WTC11 (cell line): Measurements from ENCODE around the gene PTK6.

ENCODE experiments used
- FOXK1 ChIP-seq: sonication (generic); formaldehyde crosslinking; IDR thresholded peaks from 2 replicates; pipeline ENCODE4 v1.8.0; 2022; ENCODE audit warnings: mild to moderate bottlenecking, moderate library complexity, missing genetic modification reagents
- IRF2 ChIP-seq: sonication (generic); formaldehyde crosslinking; IDR thresholded peaks from 2 replicates; pipeline ENCODE4 v1.8.0; 2022; ENCODE audit warnings: low read depth, missing genetic modification reagents, borderline replicate concordance
- NR1H2 ChIP-seq: sonication (generic); formaldehyde crosslinking; IDR thresholded peaks from 2 replicates; pipeline ENCODE4 v1.9.0; 2021; ENCODE audit warnings: mild to moderate bottlenecking, moderate library complexity, missing genetic modification reagents
- SP1 ChIP-seq: sonication (generic); formaldehyde crosslinking; conservative IDR thresholded peaks from 2 replicates; pipeline ENCODE4 v1.8.1; 2022; ENCODE audit warnings: missing genetic modification reagents
- ZNF423 ChIP-seq: fragments of 250-450 bp; sonication (Bioruptor Pico); IDR thresholded peaks from 2 replicates; pipeline ENCODE4 v2.1.2; 2022; ENCODE audit warnings: mild to moderate bottlenecking, moderate library complexity
- TF ChIP-seq, protein P1 (sequence below): fragments of 200-600 bp; IDR thresholded peaks from 2 replicates; pipeline ENCODE4 v1.8.0; 2022; ENCODE audit warnings: antibody characterized with exemption
- TF ChIP-seq, protein P2 (sequence below): sonication (generic); formaldehyde crosslinking; IDR thresholded peaks from 2 replicates; pipeline ENCODE4 v1.8.0; 2022; ENCODE audit warnings: mild to moderate bottlenecking, missing genetic modification reagents
- TF ChIP-seq, protein P3 (sequence below): sonication (generic); formaldehyde crosslinking; IDR thresholded peaks from 2 replicates; pipeline ENCODE4 v1.8.1; 2022; ENCODE audit warnings: missing genetic modification reagents, borderline replicate concordance
- TF ChIP-seq, protein P4 (sequence below): sonication (generic); formaldehyde crosslinking; IDR thresholded peaks from 2 replicates; pipeline ENCODE4 v1.8.1; 2022; ENCODE audit warnings: mild to moderate bottlenecking, moderate library complexity, missing genetic modification reagents
- TF ChIP-seq, protein P5 (sequence below): sonication (generic); formaldehyde crosslinking; conservative IDR thresholded peaks from 2 replicates; pipeline ENCODE4 v1.8.1; 2022; ENCODE audit warnings: mild to moderate bottlenecking, missing genetic modification reagents
- TF ChIP-seq, protein P6 (sequence below): sonication (generic); formaldehyde crosslinking; IDR thresholded peaks from 2 replicates; pipeline ENCODE4 v1.8.0; 2022; ENCODE audit warnings: mild to moderate bottlenecking, missing genetic modification reagents
- TF ChIP-seq, protein P7 (sequence below): sonication (generic); formaldehyde crosslinking; IDR thresholded peaks from 2 replicates; pipeline ENCODE4 v1.8.1; 2022; ENCODE audit warnings: mild to moderate bottlenecking, missing genetic modification reagents, moderate library complexity, borderline replicate concordance
- TF ChIP-seq, protein P8 (sequence below): sonication (generic); formaldehyde crosslinking; IDR thresholded peaks from 2 replicates; pipeline ENCODE4 v1.8.0; 2022; ENCODE audit warnings: mild to moderate bottlenecking, missing genetic modification reagents

DNA sequence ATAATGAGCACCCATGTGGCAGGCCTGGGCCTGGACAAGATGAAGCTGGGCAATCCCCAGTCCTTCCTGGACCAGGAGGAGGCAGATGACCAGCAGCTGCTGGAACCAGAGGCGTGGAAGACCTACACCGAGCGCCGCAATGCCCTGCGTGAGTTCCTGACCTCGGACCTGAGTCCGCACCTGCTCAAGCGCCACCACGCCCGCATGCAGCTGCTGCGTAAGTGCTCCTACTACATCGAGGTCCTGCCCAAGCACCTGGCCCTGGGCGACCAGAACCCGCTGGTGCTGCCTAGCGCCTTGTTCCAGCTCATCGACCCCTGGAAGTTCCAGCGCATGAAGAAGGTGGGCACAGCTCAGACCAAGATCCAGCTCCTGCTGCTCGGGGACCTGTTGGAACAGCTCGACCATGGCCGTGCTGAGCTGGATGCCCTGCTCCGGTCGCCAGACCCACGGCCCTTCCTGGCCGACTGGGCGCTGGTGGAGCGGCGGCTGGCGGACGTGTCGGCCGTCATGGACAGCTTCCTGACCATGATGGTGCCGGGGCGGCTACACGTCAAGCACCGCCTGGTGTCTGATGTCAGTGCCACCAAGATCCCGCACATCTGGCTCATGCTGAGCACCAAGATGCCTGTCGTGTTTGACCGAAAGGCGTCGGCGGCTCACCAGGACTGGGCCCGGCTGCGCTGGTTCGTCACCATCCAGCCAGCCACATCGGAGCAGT is 18.6 kb upstream of the PTK6 start:
- TF ChIP-seq, protein P1, sequence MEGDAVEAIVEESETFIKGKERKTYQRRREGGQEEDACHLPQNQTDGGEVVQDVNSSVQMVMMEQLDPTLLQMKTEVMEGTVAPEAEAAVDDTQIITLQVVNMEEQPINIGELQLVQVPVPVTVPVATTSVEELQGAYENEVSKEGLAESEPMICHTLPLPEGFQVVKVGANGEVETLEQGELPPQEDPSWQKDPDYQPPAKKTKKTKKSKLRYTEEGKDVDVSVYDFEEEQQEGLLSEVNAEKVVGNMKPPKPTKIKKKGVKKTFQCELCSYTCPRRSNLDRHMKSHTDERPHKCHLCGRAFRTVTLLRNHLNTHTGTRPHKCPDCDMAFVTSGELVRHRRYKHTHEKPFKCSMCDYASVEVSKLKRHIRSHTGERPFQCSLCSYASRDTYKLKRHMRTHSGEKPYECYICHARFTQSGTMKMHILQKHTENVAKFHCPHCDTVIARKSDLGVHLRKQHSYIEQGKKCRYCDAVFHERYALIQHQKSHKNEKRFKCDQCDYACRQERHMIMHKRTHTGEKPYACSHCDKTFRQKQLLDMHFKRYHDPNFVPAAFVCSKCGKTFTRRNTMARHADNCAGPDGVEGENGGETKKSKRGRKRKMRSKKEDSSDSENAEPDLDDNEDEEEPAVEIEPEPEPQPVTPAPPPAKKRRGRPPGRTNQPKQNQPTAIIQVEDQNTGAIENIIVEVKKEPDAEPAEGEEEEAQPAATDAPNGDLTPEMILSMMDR, result no peak
- TF ChIP-seq, protein P2, sequence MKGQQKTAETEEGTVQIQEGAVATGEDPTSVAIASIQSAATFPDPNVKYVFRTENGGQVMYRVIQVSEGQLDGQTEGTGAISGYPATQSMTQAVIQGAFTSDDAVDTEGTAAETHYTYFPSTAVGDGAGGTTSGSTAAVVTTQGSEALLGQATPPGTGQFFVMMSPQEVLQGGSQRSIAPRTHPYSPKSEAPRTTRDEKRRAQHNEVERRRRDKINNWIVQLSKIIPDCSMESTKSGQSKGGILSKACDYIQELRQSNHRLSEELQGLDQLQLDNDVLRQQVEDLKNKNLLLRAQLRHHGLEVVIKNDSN (CRISPR knock-in tag), result no peak
- TF ChIP-seq, protein P3, sequence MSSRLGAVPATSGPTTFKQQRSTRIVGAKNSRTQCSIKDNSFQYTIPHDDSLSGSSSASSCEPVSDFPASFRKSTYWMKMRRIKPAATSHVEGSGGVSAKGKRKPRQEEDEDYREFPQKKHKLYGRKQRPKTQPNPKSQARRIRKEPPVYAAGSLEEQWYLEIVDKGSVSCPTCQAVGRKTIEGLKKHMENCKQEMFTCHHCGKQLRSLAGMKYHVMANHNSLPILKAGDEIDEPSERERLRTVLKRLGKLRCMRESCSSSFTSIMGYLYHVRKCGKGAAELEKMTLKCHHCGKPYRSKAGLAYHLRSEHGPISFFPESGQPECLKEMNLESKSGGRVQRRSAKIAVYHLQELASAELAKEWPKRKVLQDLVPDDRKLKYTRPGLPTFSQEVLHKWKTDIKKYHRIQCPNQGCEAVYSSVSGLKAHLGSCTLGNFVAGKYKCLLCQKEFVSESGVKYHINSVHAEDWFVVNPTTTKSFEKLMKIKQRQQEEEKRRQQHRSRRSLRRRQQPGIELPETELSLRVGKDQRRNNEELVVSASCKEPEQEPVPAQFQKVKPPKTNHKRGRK, result no peak
- TF ChIP-seq IRF2 (CRISPR knock-in tag) (no peak), FOXK1 (CRISPR knock-in tag) (no peak), ZNF423 (CRISPR knock-in tag) (no peak), NR1H2 (CRISPR knock-in tag) (no peak), SP1 (CRISPR knock-in tag) (no peak)
- TF ChIP-seq, protein P4, sequence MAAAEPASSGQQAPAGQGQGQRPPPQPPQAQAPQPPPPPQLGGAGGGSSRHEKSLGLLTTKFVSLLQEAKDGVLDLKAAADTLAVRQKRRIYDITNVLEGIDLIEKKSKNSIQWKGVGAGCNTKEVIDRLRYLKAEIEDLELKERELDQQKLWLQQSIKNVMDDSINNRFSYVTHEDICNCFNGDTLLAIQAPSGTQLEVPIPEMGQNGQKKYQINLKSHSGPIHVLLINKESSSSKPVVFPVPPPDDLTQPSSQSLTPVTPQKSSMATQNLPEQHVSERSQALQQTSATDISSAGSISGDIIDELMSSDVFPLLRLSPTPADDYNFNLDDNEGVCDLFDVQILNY, result no peak
- TF ChIP-seq, protein P5, sequence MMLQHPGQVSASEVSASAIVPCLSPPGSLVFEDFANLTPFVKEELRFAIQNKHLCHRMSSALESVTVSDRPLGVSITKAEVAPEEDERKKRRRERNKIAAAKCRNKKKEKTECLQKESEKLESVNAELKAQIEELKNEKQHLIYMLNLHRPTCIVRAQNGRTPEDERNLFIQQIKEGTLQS, result no peak
- TF ChIP-seq, protein P6, sequence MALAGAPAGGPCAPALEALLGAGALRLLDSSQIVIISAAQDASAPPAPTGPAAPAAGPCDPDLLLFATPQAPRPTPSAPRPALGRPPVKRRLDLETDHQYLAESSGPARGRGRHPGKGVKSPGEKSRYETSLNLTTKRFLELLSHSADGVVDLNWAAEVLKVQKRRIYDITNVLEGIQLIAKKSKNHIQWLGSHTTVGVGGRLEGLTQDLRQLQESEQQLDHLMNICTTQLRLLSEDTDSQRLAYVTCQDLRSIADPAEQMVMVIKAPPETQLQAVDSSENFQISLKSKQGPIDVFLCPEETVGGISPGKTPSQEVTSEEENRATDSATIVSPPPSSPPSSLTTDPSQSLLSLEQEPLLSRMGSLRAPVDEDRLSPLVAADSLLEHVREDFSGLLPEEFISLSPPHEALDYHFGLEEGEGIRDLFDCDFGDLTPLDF, result no peak
- TF ChIP-seq, protein P7, sequence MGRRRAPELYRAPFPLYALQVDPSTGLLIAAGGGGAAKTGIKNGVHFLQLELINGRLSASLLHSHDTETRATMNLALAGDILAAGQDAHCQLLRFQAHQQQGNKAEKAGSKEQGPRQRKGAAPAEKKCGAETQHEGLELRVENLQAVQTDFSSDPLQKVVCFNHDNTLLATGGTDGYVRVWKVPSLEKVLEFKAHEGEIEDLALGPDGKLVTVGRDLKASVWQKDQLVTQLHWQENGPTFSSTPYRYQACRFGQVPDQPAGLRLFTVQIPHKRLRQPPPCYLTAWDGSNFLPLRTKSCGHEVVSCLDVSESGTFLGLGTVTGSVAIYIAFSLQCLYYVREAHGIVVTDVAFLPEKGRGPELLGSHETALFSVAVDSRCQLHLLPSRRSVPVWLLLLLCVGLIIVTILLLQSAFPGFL (CRISPR knock-in tag), result no peak
- TF ChIP-seq, protein P8, sequence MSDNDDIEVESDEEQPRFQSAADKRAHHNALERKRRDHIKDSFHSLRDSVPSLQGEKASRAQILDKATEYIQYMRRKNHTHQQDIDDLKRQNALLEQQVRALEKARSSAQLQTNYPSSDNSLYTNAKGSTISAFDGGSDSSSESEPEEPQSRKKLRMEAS, result no peak
